Measurements from ENCODE around the gene SV2C.

SV2C gene

GRCh38 chr5:76384189-76384588 lies 301.0 kb downstream of the SV2C start:
- H3K4me1 ChIP-seq (ENCODE audit: low read length): no peaks in the 10 kb centered on the region
- no peak overlapping the region for H3K27ac ChIP-seq (ENCODE audit: low read length)
- H3K36me3 ChIP-seq (replicated peaks; ENCODE audit: low read depth, low read length): no peaks in the 10 kb centered on the region
- no peak overlapping the region for H2AFZ ChIP-seq (ENCODE audit: low read depth, low read length)
- no peak overlapping the region for H3K4me3 ChIP-seq (ENCODE audit: low read length)
- no peaks in the 10 kb centered on the region for H3K27me3 ChIP-seq (ENCODE audit: low read depth, low read length)
- TF ChIP-seq CTCF (IDR thresholded peaks at IDR 0.05; ENCODE audit: low read depth, low read length) (no peak), EZH2phosphoT487 (IDR thresholded peaks at IDR 0.05; ENCODE audit: low read depth) (no peak)
- no peaks in the 10 kb centered on the region for H4K20me1 ChIP-seq (ENCODE audit: insufficient read depth, low read length)
- no peak overlapping the region for H3K4me2 ChIP-seq (ENCODE audit: low read length)
- H3K9me3 ChIP-seq (ENCODE audit: insufficient read depth, low read length): no peaks in the 10 kb centered on the region
- no peaks in the 10 kb centered on the region for H3K79me2 ChIP-seq (ENCODE audit: low read length)
- H3K9ac ChIP-seq (ENCODE audit: low read length): no peak overlapping the region

GRCh38 chr5:76384705-76385104 lies 301.5 kb downstream of the SV2C start:
- no peaks in the 10 kb centered on the region for H3K27me3 ChIP-seq (ENCODE audit: low read depth, low read length)
- H4K20me1 ChIP-seq (ENCODE audit: insufficient read depth, low read length): no peaks in the 10 kb centered on the region
- H3K4me3 ChIP-seq (ENCODE audit: low read length): no peak overlapping the region
- TF ChIP-seq CTCF (IDR thresholded peaks at IDR 0.05; ENCODE audit: low read depth, low read length) (no peak), EZH2phosphoT487 (IDR thresholded peaks at IDR 0.05; ENCODE audit: low read depth) (no peak)
- no peak overlapping the region for H3K9ac ChIP-seq (ENCODE audit: low read length)
- H3K4me1 ChIP-seq (ENCODE audit: low read length): no peaks in the 10 kb centered on the region
- no peaks in the 10 kb centered on the region for H3K36me3 ChIP-seq (replicated peaks; ENCODE audit: low read depth, low read length)
- H3K79me2 ChIP-seq (ENCODE audit: low read length): no peaks in the 10 kb centered on the region
- no peak overlapping the region for H3K4me2 ChIP-seq (ENCODE audit: low read length)
- H3K9me3 ChIP-seq (ENCODE audit: insufficient read depth, low read length): no peaks in the 10 kb centered on the region
- no peak overlapping the region for H3K27ac ChIP-seq (ENCODE audit: low read length)
- H2AFZ ChIP-seq (ENCODE audit: low read depth, low read length): no peak overlapping the region

GRCh38 chr5:76385540-76385939 lies 302.4 kb downstream of the SV2C start:
- no peak for TF ChIP-seq EZH2phosphoT487 (IDR thresholded peaks at IDR 0.05; ENCODE audit: low read depth)
- Histone ChIP-seq H3K9ac (ENCODE audit: low read length) (no peak overlapping the region), H3K27ac (ENCODE audit: low read length) (no peak overlapping the region), H3K9me3 (ENCODE audit: insufficient read depth, low read length) (no peaks in the 10 kb centered on the region), H4K20me1 (ENCODE audit: insufficient read depth, low read length) (no peaks in the 10 kb centered on the region), H3K79me2 (ENCODE audit: low read length) (no peaks in the 10 kb centered on the region), H2AFZ (ENCODE audit: low read depth, low read length) (no peak overlapping the region), H3K27me3 (ENCODE audit: low read depth, low read length) (no peaks in the 10 kb centered on the region), H3K36me3 (replicated peaks; ENCODE audit: low read depth, low read length) (no peaks in the 10 kb centered on the region), H3K4me2 (ENCODE audit: low read length) (no peak overlapping the region), H3K4me1 (ENCODE audit: low read length) (no peaks in the 10 kb centered on the region), H3K4me3 (ENCODE audit: low read length) (no peak overlapping the region)

GRCh38 chr5:76386360-76386759 lies 303.2 kb downstream of the SV2C start:
- TF ChIP-seq EZH2phosphoT487 (IDR thresholded peaks at IDR 0.05; ENCODE audit: low read depth) (no peak), CTCF (IDR thresholded peaks at IDR 0.05; ENCODE audit: low read depth, low read length) (no peak)
- no peaks in the 10 kb centered on the region for H3K4me1 ChIP-seq (ENCODE audit: low read length)
- no peak overlapping the region for H3K4me2 ChIP-seq (ENCODE audit: low read length)
- H3K9ac ChIP-seq (ENCODE audit: low read length): no peak overlapping the region
- no peaks in the 10 kb centered on the region for H3K27me3 ChIP-seq (ENCODE audit: low read depth, low read length)
- H4K20me1 ChIP-seq (ENCODE audit: insufficient read depth, low read length): no peaks in the 10 kb centered on the region
- no peak overlapping the region for H3K27ac ChIP-seq (ENCODE audit: low read length)
- no peaks in the 10 kb centered on the region for H3K9me3 ChIP-seq (ENCODE audit: insufficient read depth, low read length)
- no peaks in the 10 kb centered on the region for H3K79me2 ChIP-seq (ENCODE audit: low read length)
- H3K36me3 ChIP-seq (replicated peaks; ENCODE audit: low read depth, low read length): no peaks in the 10 kb centered on the region
- H2AFZ ChIP-seq (ENCODE audit: low read depth, low read length): no peak overlapping the region
- H3K4me3 ChIP-seq (ENCODE audit: low read length): no peak overlapping the region

GRCh38 chr5:76388236-76388635 lies 305.1 kb downstream of the SV2C start:
- Histone ChIP-seq H3K36me3 (replicated peaks; ENCODE audit: low read depth, low read length) (no peaks in the 10 kb centered on the region), H3K4me2 (ENCODE audit: low read length) (no peak overlapping the region), H4K20me1 (ENCODE audit: insufficient read depth, low read length) (no peaks in the 10 kb centered on the region), H3K27me3 (ENCODE audit: low read depth, low read length) (no peaks in the 10 kb centered on the region), H3K9ac (ENCODE audit: low read length) (no peak overlapping the region), H3K9me3 (ENCODE audit: insufficient read depth, low read length) (no peaks in the 10 kb centered on the region), H3K79me2 (ENCODE audit: low read length) (no peaks in the 10 kb centered on the region), H2AFZ (ENCODE audit: low read depth, low read length) (no peak overlapping the region), H3K4me1 (ENCODE audit: low read length) (no peaks in the 10 kb centered on the region), H3K27ac (ENCODE audit: low read length) (no peak overlapping the region), H3K4me3 (ENCODE audit: low read length) (no peak overlapping the region)
- TF ChIP-seq CTCF (IDR thresholded peaks at IDR 0.05; ENCODE audit: low read depth, low read length): no peak
- TF ChIP-seq EZH2phosphoT487 (IDR thresholded peaks at IDR 0.05; ENCODE audit: low read depth): no peak
